Suprapubic skin (tissue), 4 donors: Measurements from ENCODE around the gene BTBD7.

ENCODE experiments used
- CTCF ChIP-seq, 2 donors: fragments of 200-600 bp in 1 of 2; fragments of 450-650 bp in 1 of 2; sonication (generic) in 1 of 2; IDR thresholded peaks; one replicate each; pipeline ENCODE4 v1.5.1; 2016 to 2019; ENCODE audit warnings: antibody characterized with exemption in 2 of 2, mild to moderate bottlenecking in 1 of 2, moderate library complexity in 1 of 2
- POLR2A ChIP-seq, 2 donors: fragments of 450-650 bp; IDR thresholded peaks; one replicate each; pipeline ENCODE4 v1.6.1; 2017; ENCODE audit warnings: antibody characterized with exemption in 2 of 2, mild to moderate bottlenecking in 2 of 2, moderate library complexity in 2 of 2
- POLR2AphosphoS5 ChIP-seq, 3 donors: sonication (generic); formaldehyde crosslinking; IDR thresholded peaks; one replicate each; pipeline ENCODE4 v1.6.1; 2017; ENCODE audit warnings: antibody characterized with exemption in 3 of 3

- TF ChIP-seq CTCF (IDR thresholded peaks at IDR 0.05) (no peak), POLR2A (IDR thresholded peaks at IDR 0.05) (no peak), POLR2AphosphoS5 (IDR thresholded peaks at IDR 0.05) (no peak)
These were observed 9.8 kb downstream of the BTBD7 start for GRCh38 chr14:93322929-93323599.
